ENCODE measurements around the gene ZRANB2. TPM values are rescaled to one million over a fixed set of nuclear protein-coding genes. Genes with fewer than 3 reads are reported as not detected.
A peak's percentile ranks its signal among the peaks of the same experiment; 100 is the strongest.

ZRANB2 gene
- total RNA-seq, 1 donor from 2014 or later, result 45.0 TPM

DNA sequence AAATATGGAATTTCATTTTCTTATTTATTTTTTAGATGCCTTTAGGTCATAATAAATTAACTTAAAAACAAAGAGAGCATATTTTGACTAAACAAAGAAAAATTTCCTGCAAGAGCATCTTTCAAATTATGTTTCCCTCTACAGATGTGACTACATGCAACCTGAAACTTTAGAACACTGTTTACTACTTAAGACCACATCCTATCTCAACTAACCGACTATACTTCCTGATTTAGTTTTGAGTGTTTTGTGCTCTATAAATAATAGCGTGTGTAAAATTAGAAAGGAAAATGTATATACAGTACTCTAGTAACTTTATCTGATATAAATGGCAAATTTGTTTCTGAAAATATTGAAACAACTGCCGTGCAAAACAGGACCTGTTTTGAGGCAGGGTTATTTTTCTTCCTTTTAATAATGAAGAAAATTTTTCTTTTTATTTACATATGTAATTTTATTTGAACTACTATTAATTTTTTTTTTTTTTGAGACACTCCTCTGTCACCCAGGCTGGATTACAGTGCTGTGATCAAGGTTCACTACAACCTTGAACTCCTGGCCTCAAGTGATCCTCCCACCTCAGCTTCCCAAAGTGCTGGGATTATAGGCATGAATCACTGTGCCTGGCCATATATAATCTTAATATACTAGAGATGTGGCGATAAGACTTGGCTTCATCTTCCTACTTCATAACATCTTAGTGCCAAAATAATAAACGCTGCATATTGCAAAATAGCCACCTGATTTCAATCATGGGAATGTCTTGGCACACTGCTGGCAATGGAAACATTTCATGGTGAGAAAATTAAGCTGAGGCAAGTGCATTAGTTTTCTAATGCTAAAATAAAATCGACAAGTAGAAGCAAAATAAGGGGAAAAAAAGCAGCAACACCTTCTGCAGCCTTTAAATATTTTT lies 12.3 kb downstream of the ZRANB2 start:
- no peak for DNase-seq (ENCODE audit: low spot score)

DNA sequence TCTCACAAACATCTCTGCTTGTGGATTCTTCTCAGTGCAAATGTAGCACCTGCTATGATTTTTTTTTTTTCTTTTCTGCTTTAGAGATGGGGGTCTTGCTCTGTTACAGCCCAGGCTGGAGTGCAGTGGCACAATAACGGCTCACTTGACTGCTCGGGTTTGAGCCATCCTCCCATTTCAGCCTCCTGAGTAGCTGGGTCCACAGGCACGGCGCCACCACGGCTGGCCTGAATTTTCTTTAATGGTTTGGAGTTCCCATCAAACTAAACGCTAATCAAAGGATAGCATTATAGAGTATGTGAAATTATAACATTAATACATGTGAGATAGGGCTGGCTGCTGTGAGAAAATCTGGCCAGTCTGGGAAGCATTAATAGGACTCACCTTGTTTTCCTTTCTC lies 26.0 kb downstream of the ZRANB2 start:
- DNase-seq (ENCODE audit: low spot score), result no peak

DNA sequence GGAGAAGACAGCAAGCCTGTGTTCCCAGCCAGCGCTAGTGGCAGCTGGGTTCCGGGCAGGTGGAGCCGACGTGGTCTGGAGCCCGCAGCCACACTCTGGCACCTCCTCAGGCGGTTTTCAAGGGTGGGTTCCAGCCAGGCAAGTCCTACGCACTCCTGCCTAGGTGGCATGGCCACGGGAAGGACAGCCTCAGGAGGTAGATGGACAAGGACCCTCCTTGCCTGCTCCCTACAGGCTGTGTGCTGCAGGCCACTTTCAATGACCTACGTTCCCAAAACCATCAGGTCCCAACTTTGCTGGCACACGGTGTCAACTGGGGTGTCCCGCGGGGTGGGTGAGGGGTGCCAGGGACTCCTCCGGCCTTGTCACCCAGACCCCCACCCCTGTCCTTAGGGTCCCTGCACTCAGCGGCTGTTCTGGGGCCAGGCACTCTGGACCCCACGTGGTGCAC lies 26.5 kb downstream of the ZRANB2 start:
- DNase-seq (ENCODE audit: low spot score), result no peak

DNA sequence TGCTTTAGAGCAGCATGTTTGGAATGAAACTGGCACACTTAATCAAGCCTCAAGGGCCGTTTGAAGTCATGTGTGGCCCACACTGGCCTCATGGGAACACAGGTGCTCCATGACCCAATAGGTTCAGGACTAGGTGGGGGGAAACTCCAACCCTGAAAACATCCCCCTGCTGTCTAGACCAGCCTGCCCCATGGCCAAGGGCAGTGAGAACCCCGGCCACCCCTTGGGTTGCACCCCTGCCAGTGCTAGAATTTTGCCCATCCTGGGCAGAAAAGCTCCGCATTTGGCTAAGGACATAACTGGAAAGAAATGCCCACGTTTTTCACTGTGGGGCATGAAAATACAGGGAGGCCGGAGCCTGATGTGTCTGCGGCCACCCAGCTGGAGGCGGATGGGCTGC lies 27.1 kb downstream of the ZRANB2 start:
- no peak for DNase-seq (ENCODE audit: low spot score)

DNA sequence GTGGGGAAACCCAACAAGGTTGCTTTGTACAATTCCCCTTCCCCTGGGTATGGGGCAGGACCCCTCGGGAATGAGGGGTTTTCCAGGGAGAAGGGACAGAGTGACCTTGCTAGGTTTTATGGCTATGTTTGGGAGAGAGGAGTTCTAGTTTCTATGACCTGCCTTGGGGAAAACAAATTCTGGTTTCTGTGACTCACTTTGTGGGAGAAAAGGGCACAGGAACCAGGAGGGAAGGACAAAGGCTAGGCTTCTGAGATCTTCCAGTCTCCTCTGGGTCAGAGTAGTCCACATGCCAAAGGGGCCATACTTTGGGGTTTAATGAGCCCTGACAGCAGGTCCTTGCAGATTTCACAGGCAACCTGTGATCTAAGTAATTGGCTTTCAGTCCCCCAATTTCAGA lies 27.7 kb downstream of the ZRANB2 start:
- no peak for DNase-seq (ENCODE audit: low spot score)

DNA sequence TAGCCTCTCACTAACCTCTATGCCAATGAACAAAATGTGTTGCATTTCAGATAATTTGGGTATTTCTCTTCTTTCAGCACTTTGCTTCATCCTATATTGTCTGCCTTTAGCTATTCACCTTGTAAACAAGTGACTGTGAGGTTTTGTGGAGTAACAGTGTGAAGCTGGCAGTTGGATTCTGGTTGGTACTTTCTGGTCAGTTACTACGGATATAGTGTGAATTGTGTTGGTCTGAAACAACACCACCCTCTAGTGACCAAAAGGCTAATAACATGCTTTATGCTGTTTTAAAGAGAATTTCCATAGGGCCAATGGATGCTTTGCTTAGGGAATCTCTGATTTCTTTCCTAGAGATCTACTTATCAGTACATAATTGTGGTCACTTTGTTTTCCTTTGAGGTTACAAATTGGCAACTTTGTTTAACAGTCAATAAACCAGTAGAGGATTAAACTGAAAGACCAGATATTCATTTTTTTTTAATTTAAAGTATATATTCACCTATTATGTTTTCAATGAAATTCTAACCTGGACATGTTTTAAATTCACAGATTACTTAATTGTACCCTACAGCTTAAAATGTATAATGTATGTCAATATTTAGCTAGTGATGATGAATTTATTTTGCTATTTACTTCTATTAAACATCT lies 30.8 kb downstream of the ZRANB2 start:
- peak; percentile 81 for DNase-seq (ENCODE audit: low spot score)

DNA sequence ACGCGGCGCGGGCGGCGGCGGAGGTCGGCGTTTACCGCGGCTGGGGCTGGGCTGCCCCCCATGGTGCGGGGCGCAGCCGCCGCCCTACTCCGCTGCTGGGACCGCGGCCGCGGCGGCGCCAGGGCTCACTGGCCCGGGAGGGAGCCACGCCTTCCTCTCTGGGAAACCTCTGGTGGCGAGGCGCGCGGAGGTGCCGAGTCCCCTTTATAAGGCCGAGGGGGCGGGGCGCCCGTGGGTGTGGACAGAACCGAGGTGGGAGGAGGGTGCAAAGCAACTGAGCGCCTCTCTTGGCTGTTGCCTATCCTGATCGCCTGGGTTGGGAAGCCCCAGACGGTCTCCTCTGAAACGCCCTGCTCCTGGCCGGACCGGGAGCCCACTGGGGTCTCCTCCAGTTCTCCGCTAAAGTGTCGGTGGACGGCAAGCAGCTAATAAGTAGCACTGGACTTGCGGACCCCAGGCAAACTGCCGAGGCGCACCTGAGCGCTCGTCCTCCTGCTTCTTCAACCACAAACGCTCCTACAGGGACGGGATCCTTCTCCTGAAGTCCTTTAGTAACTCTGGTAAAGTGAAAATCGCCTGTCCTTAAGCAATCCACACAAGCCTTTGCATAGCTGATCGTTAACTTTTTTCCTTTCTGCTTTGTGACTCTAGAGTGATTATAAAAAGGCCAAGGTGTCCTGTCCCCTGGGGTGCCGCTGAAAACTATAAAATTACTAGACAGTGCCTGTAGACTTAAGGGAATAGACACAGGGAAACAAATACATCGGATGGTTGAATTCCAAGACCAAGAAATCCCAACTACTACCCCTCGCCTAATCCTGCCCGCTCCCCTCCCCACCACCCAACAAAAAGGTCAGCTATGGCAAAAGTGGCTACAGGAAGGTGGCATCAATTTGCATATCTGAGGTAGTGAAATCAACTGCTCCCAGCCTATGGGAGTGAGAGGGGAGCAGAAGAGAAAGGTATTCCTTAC lies 32.9 kb downstream of the ZRANB2 start, which contains the start of gene PTGER3:
TSS of gene PTGER3 (minus strand) at position 182 of the 973 bp plus-strand sequence. CDS start 239 bp downstream, outside the sequence.
- DNase-seq (ENCODE audit: low spot score), result peak; percentile 33

DNA sequence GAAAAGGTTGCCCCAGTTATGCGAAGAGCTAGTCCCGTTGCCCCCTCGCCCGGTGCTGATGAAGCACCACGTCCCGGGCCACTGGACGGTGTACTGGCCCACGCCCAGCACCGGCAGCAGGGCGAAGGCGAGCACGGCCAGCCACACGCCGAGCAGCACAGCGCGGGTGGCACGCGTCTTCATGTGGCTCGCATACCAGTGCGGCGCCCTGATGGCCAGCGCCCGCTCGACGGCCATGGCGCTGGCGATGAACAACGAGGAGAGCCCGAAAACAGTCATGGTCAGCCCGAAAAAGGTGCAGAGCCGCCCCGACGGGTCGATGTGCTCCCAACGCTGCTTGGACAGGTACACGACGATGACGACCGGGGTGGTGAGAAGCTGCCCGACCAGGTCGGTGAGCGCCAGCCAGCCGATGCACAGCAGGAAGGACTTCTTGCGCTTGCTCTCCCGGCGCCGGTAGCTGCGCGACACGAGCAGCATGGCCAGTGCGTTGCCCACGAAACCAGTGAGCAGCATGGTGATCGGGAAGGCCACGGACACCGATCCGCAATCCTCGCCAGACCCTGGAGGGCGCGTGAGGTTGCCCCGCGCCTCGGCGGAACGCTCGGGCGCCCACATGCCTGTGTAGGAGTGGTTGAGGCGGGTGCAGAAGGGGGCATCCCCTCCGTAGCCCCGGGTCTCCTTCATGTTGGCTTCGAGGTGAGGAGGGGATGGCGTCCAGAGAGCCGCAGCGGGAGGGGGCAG lies 33.8 kb downstream of the ZRANB2 start:
- DNase-seq (ENCODE audit: low spot score), result no peak

DNA sequence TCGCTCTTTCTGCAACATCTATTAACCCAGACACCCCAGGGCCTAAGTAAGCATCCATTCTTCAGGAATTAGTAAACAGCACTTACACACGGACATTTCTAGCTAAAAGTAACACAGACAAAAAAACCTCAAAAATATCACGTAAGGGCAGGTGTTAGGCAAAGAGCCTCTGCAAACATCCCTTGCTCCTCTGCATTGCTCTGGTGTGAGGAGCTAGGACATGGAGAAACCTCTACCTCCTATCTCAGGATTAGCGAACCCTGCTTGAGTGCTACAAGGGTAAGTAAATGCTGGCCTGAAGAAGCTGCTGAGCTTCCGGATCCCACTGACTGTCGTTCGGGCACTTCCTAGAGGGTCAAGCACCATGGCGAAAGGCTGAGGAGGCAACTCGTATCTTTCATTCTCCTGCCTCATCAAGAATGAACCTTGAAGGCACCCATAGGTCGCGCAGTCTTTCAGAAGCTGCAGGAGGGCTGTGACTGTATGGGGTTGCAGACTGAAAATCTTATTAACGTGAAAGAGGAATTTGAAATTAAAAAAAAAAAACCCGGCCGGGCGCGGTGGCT lies 35.3 kb downstream of the ZRANB2 start:
- DNase-seq (ENCODE audit: low spot score), result no peak

DNA sequence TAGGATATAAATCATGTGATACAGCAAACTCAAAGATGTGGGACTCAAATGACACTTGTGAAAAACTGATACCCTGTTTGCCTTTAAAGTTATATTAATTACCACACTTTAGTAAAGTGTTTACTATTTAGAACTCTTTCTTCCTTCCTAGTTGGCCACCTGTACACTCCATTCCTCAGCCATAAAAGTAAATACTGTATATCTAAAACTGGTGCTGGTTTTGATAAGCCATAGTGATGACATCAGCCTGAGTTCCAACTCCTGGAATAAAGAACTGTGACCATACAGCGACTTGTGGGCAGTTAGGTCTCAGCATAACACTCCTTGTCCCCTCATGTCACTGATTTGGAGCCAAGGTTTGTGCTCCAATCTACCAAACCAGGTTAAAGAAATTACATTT lies 36.0 kb downstream of the ZRANB2 start:
- DNase-seq (ENCODE audit: low spot score), result no peak

DNA sequence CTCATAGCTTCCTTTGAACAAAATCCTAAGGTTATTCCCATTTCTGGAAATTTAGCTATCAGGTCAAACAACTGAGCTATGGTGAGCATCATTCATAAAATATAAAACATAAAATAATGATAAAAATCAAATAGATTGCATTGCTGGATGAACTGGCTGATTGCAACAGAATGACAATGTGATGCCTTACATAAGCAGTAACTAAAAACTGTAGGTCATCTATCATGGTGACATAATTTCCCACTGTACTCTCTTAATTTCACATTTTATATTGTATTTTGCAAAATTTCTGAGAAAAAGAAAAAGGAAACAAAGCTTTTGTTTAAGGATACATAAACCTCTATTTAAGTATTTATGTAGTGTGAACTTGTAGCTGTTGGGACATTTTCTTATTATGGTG lies 37.8 kb downstream of the ZRANB2 start:
- no peak for DNase-seq (ENCODE audit: low spot score)

DNA sequence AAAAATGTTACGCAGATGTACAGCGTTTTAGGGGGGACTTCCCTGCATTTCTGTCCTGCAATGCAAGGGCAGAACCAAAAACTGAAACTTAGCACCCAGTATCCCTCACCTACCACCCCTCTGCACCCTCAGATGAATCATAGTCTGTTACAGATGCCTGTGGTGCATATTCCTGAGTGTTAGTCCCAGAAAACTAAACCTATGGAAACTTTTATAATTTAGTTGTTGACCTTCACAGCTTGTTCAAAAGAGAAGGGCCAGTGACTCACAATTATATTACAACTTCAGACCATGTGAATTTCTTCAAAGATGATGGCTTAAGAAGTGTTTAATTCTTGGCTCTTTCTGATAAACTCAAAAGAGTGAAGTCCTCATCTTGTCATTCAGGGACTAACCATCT lies 39.0 kb downstream of the ZRANB2 start:
- DNase-seq (ENCODE audit: low spot score), result no peak

DNA sequence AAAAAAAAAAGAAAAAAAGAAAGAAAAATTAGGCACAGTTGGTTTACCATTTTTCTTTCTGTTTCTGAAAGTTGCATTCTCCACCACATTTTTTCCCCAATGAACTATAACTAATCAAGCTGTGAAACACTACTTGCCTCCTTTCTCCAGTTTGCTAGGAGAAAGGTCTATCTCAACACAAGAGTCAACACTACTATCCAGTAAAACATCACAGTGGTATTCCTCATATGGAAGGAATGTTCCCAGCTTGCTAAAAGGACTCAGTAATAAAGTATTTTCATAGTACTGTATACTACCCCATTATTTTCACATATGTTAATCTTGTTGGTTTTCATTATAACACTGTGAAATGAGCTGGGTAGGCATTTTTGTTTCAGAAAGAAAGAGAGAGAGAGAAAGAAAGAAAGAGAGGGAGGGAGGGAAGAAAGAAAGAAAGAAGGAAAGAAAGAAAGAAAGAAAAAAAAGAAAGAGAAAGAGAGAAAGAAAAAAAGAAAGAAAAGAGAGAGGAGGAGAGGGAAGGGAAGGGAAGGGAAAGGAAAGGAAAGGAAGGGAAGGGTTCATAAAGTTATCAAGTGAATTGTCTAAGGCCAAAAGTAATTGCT lies 41.1 kb downstream of the ZRANB2 start:
- no peak for DNase-seq (ENCODE audit: low spot score)

DNA sequence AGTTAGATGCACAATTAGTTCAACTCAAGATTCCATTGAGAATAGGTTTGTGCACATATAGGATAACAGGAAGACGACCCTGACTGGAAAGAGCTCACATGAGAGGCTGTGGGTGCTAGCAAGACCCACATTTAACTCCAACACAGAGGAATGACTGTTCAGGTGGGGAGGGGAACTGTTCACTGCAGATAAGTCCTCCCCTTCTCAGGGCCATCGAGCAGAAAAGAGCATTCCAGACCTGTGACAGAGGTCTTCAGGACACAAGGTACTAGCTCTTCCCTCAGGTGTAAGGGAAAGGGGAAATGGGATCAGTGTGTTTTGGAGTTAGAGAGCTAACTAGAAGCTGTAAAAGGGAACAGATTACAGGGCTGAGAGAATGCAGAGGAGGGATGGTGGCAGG lies 41.9 kb downstream of the ZRANB2 start:
- DNase-seq (ENCODE audit: low spot score), result no peak

DNA sequence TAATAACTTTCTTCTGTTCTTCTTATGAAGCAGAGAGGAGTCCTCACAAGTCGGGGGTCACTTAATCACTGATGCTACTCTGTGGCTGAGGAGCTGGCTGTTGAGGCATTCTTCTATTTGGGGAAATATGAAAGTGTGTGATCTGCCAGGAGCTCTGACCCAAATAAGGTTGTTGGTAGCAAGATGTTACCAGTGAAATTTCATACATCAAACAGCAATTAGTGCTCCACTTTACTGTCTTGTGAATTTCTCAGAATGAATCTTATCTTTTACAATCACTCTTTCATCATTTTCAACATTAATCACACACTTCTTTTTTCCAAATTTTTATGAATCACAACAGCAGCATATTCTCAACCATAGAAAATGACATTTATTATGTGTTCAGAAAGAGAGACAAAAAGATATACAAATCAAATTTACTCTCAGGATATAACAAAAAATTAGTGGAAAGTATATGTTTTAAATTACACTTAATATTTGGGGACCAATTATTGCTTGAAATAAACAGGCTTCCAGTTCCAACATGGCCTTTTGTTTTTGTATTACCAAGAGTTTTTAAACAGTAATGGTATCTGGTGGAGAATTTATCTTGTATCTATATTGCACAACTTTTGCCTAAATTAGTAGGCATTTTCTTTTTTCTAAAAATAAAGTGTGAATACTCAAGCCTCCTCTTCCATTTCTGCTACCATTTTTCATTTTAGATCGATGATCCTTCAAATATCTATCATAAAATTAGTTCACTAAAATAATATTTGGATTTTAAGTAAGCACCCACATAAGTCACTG lies 42.8 kb downstream of the ZRANB2 start:
- no peak for DNase-seq (ENCODE audit: low spot score)

DNA sequence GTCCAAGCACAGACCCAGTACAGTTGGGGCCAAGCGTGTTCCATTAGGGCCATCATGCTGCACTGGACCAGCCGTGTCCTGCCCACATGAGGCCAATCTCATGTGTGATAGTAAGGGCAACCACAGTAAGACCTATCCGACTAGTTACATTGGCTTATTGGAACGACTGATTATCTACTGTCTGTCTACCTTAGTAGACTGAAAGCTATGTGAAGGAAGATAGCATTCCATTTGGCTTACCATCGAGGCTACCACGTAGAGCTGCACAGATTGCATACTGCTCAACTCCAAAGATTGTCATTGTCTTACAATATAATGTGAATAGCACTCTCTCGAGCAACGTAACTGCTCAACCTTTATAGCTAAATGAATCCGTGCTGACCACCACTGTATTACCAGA lies 43.8 kb downstream of the ZRANB2 start:
- no peak for DNase-seq (ENCODE audit: low spot score)

DNA sequence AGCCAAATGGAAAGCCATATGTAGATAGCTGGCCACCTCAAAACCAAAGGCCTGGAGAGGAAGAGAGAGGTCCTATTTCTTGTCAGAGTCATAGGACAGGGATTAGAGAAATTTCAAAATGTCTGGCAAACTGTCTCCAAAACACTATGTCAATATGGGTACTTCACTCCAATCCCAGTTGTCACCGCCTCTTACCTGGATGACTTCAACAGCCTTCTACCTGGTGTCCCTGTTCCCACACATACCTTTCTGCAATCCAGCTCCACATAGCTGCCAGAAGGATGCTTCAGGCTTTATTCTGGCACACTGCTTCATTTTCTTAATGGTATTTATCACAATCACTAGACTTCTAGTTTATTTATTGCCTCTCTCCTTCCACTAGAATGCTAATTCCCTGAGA lies 47.7 kb downstream of the ZRANB2 start:
- no peak for DNase-seq (ENCODE audit: low spot score)

DNA sequence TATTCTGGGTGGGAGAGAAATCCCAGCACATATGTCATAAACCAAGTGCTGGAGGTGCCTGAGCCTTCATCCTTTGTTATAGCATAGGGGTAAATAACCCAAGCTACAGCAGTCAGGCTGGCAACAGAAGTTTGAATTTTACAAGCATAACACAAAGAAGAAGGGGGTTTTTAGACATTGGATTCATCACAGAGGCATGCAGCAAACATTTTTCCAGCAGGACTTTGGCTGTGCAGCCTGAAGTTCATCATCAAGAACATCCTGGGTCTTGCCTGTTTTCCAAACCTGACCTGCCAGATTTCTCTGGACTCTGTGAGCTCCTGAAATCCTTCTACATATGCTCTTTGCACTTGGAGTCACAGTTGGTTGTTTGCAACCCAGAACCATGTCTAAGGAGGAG lies 49.4 kb downstream of the ZRANB2 start:
- DNase-seq (ENCODE audit: low spot score), result no peak

DNA sequence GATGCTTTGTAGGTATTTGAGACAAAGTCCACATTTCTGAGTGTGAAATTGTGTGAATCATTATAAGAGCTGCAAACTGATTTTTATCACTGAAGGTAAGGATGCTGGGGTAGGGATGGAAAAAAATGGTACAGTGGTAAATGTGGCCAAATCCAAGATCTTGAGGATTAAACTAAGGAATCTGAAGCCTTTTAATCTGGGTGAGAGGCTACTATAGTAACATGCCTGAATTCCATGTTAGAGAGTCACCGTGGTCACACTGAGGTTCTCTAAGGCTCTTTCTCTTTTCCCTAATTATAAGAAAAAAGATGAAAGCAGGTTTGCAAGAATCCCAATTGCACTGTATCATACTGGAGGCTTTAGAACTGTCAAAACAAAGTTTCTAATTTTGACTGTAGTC lies 50.8 kb downstream of the ZRANB2 start:
- no peak for DNase-seq (ENCODE audit: low spot score)

Measured in umbilical cord (tissue), 2 donors.